ENCODE measurements around the gene LRRC4C. TPM values are rescaled to one million over a fixed set of nuclear protein-coding genes. Genes with fewer than 3 reads are reported as not detected.
"Not testable (repeated sequence)": the region's sequence is repeated elsewhere in the genome, so short reads cannot be mapped to it uniquely, and the experiment has no call there.

The LRRC4C gene
- total and polyA plus RNA-seq, 5 donors = 1.0 to 2.7 (median 2.0) TPM

- Histone ChIP-seq H3K4me3 (ENCODE audit: low read length) (no peak overlapping the region), H3K27ac (ENCODE audit: low read length) (no peak overlapping the region), H3K27me3 (ENCODE audit: control insufficient read depth, insufficient read depth) (no peaks in the 10 kb centered on the region), H3K4me1 (ENCODE audit: control insufficient read depth, insufficient read depth, low read length) (no peaks in the 10 kb centered on the region), H3K9me3 (ENCODE audit: control insufficient read depth, low read length) (no peaks in the 10 kb centered on the region)
- 85% methylated on average over 1 of the region's 1 CpG for WGBS
- no peak for DNase-seq
- intact Hi-C loops (cut with DNase I) = no loop called here
- no peak for ATAC-seq
Observed at GRCh38 chr11:40168414-40168813, 1291.0 kb downstream of the LRRC4C start.

GRCh38 chr11:40167805-40168204, 1291.6 kb downstream of the LRRC4C start:
- H3K4me3 ChIP-seq (ENCODE audit: low read length); H3K27me3 ChIP-seq (ENCODE audit: control insufficient read depth, insufficient read depth); intact Hi-C loops (cut with DNase I); H3K4me1 ChIP-seq (ENCODE audit: control insufficient read depth, insufficient read depth, low read length); DNase-seq; H3K9me3 ChIP-seq (ENCODE audit: control insufficient read depth, low read length); ATAC-seq; H3K27ac ChIP-seq (ENCODE audit: low read length): not testable (repeated sequence)
- 88% methylated on average over 5 of the region's 5 CpGs for WGBS

DNA sequence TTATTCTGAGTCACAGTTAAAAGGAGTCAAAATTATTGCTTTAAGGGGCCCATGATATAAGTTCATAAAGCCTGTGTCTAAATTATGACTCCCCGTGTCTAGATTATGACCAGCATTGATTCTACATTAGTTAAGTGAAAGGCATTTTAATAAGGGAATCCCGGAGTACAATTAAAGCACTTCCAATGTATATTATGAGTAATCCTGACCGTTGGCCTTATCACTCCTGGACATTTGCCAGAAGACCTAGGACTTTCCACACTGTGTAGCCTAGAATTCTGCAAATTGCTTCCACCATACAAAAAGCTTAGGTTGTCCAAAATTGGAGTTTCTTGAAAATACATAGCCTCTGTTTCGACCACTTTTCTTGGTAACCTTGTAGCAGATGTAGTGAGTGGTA, 1292.6 kb downstream of the LRRC4C start:
- no peak for ATAC-seq

GRCh38 chr11:40162901-40163883, 1296.3 kb downstream of the LRRC4C start:
- H3K9me3 ChIP-seq (ENCODE audit: control insufficient read depth, low read length) = no peaks in the 10 kb centered on the region
- H3K27ac ChIP-seq (ENCODE audit: low read length) = no peak overlapping the region
- WGBS = 41% methylated on average over 4 of the region's 4 CpGs
- intact Hi-C loops (cut with DNase I) = no loop called here
- no peak for DNase-seq
- no peak overlapping the region for H3K4me3 ChIP-seq (ENCODE audit: low read length)
- ATAC-seq = no peak
- H3K27me3 ChIP-seq (ENCODE audit: control insufficient read depth, insufficient read depth) = no peaks in the 10 kb centered on the region
- H3K4me1 ChIP-seq (ENCODE audit: control insufficient read depth, insufficient read depth, low read length) = no peaks in the 10 kb centered on the region

More for the DNA sequence above, 1292.6 kb downstream of the LRRC4C start:
- no peak overlapping the region for H3K4me3 ChIP-seq (ENCODE audit: low read length)
- 53% methylated on average over 4 of the region's 4 CpGs for WGBS
- no peaks in the 10 kb centered on the region for H3K9me3 ChIP-seq (ENCODE audit: control insufficient read depth, low read length)
- intact Hi-C loops (cut with DNase I) = no loop called here
- H3K27me3 ChIP-seq (ENCODE audit: control insufficient read depth, insufficient read depth) = no peaks in the 10 kb centered on the region
- no peaks in the 10 kb centered on the region for H3K4me1 ChIP-seq (ENCODE audit: control insufficient read depth, insufficient read depth, low read length)
- no peak for DNase-seq
- H3K27ac ChIP-seq (ENCODE audit: low read length) = no peak overlapping the region

DNA sequence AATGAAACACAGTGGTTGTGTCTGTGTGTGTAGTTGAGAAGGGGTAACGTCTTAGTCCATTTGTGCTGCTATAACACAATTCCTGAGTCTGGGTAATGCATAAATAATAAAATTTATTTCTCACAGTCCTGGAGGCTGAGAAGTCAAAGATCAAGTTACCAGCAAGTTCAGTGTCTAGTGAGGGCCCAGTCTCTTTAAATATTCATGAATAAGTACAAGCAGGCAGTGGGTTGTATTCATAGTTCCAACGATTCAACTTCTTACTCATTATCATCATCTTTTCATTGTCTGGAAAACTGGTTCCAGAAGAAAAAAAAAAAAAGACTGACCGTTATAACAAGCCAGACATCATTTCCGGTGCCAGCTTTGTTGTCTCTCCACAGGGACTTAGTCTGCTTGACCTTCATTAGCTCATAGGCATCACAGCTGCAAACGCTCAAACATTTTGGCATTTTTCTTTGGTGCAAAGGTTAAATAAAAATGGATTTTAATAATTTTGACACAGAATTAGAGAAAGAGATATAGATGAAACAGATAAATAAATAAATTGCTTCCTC, 1297.5 kb downstream of the LRRC4C start:
- DNase-seq (peak in 1 of 3 donors; percentile 16), ATAC-seq (peak in 1 of 2 donors; percentile 26)
- intact Hi-C loops (cut with DNase I) = no loop called here
- no peak overlapping the region for H3K27ac ChIP-seq (ENCODE audit: low read length)
- 38% methylated on average over 5 of the region's 5 CpGs for WGBS
- no peaks in the 10 kb centered on the region for H3K9me3 ChIP-seq (ENCODE audit: control insufficient read depth, low read length)
- no peak overlapping the region for H3K4me3 ChIP-seq (ENCODE audit: low read length)
- no peaks in the 10 kb centered on the region for H3K4me1 ChIP-seq (ENCODE audit: control insufficient read depth, insufficient read depth, low read length)
- no peaks in the 10 kb centered on the region for H3K27me3 ChIP-seq (ENCODE audit: control insufficient read depth, insufficient read depth)

DNA sequence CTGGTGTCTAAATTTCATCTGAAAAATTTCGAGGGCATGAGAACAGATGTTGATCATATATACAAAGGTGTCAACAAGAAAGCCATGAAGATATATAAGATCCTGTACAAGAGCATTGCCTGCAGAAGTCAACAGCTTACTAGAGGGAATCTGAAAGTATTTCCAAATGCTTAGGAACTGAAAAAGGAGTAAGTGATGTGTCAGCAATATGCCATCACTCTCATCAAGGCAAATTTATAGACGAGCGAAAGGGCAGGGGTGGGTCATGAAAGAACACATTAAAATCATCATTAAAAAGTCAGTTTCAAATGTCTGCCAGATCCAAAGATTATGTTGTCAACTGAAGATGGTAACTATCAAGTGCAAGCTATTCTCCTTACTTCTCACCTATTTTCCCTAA, 1299.0 kb downstream of the LRRC4C start:
- intact Hi-C loops (cut with DNase I) = no loop called here
- no peak overlapping the region for H3K4me3 ChIP-seq (ENCODE audit: low read length)
- DNase-seq (no peak), ATAC-seq (no peak)
- no peaks in the 10 kb centered on the region for H3K9me3 ChIP-seq (ENCODE audit: control insufficient read depth, low read length)
- H3K27me3 ChIP-seq (ENCODE audit: control insufficient read depth, insufficient read depth) = no peaks in the 10 kb centered on the region
- H3K27ac ChIP-seq (ENCODE audit: low read length) = no peak overlapping the region
- no peaks in the 10 kb centered on the region for H3K4me1 ChIP-seq (ENCODE audit: control insufficient read depth, insufficient read depth, low read length)
- WGBS = 74% methylated on average over 3 of the region's 3 CpGs

- Histone ChIP-seq H3K4me3 (ENCODE audit: low read length) (no peak overlapping the region), H3K27me3 (ENCODE audit: control insufficient read depth, insufficient read depth) (no peaks in the 10 kb centered on the region), H3K27ac (ENCODE audit: low read length) (no peak overlapping the region), H3K4me1 (ENCODE audit: control insufficient read depth, insufficient read depth, low read length) (no peaks in the 10 kb centered on the region), H3K9me3 (ENCODE audit: control insufficient read depth, low read length) (no peaks in the 10 kb centered on the region)
- ATAC-seq (no peak), DNase-seq (no peak)
- intact Hi-C loops (cut with DNase I) = no loop called here
Observed at GRCh38 chr11:40149721-40150120, 1309.7 kb downstream of the LRRC4C start.

GRCh38 chr11:40140560-40140959, 1318.9 kb downstream of the LRRC4C start:
- no peaks in the 10 kb centered on the region for H3K27me3 ChIP-seq (ENCODE audit: control insufficient read depth, insufficient read depth)
- intact Hi-C loops (cut with DNase I) = no loop called here
- 77% methylated on average over 5 of the region's 5 CpGs for WGBS

DNA sequence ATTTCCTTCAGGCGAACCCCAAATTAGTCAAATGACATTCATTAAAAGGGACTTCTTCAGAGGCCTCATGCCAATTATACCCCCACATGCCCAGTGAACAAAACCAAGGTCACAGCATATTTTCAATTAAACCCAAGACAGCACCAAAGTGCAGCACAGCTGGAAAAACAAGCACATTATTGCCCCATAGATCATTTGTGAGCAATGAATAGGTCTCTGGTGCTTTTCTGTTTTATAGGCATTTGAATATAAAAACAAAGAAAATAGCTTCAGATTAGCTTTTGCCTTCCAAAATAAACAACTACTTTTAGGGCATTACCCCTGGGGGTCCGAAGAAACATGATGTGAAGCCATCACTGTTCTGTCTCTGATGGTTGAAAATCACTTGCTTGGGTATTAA, 1319.9 kb downstream of the LRRC4C start:
- Histone ChIP-seq H3K4me3 (ENCODE audit: low read length) (no peak overlapping the region), H3K27me3 (ENCODE audit: control insufficient read depth, insufficient read depth) (no peaks in the 10 kb centered on the region), H3K9me3 (ENCODE audit: control insufficient read depth, low read length) (no peaks in the 10 kb centered on the region), H3K4me1 (ENCODE audit: control insufficient read depth, insufficient read depth, low read length) (no peaks in the 10 kb centered on the region), H3K27ac (ENCODE audit: low read length) (no peak overlapping the region)
- 65% methylated on average over 2 of the region's 2 CpGs for WGBS
- intact Hi-C loops (cut with DNase I) = loop anchor here in 1 of 4 donors (10.0 kb wide), 1 partner anchor 155 kb away; no protein-coding TSS in a partner anchor
- DNase-seq (no peak), ATAC-seq (no peak)

More at GRCh38 chr11:40140560-40140959, 1318.9 kb downstream of the LRRC4C start:
- no peak for ATAC-seq
- Histone ChIP-seq H3K4me3 (ENCODE audit: low read length) (no peak overlapping the region), H3K4me1 (ENCODE audit: control insufficient read depth, insufficient read depth, low read length) (no peaks in the 10 kb centered on the region), H3K9me3 (ENCODE audit: control insufficient read depth, low read length) (no peaks in the 10 kb centered on the region), H3K27ac (ENCODE audit: low read length) (no peak overlapping the region)
- no peak for DNase-seq

- Histone ChIP-seq H3K4me1 (ENCODE audit: control insufficient read depth, insufficient read depth, low read length) (no peaks in the 10 kb centered on the region), H3K27me3 (ENCODE audit: control insufficient read depth, insufficient read depth) (no peaks in the 10 kb centered on the region), H3K27ac (ENCODE audit: low read length) (no peak overlapping the region), H3K9me3 (ENCODE audit: control insufficient read depth, low read length) (no peaks in the 10 kb centered on the region), H3K4me3 (ENCODE audit: low read length) (no peak overlapping the region)
- ATAC-seq (no peak), DNase-seq (no peak)
- WGBS = 55% methylated on average over 3 of the region's 3 CpGs
- intact Hi-C loops (cut with DNase I) = loop anchor here in 1 of 4 donors (10.0 kb wide), 1 partner anchor 156 kb away; no protein-coding TSS in a partner anchor
Observed at GRCh38 chr11:40139066-40139465, 1320.4 kb downstream of the LRRC4C start.

Data from right cardiac atrium (tissue), 5 donors.